Neural progenitor cell (in vitro differentiated cells): ENCODE measurements around the gene ZIM2.

ENCODE experiments used
- CTCF ChIP-seq: fragments of 200-600 bp; sonication (generic); IDR thresholded peaks from 2 replicates; pipeline ENCODE4 v1.5.1; 2017; ENCODE audit warnings: antibody characterized with exemption, mild to moderate bottlenecking
- EZH2 ChIP-seq: fragments of 200-600 bp; sonication (generic); IDR thresholded peaks from 2 replicates; pipeline ENCODE4 v1.6.1; 2017; ENCODE audit warnings: antibody characterized with exemption, mild to moderate bottlenecking, moderate library complexity

- TF ChIP-seq CTCF (no peak), EZH2 (no peak)
These were observed 100.0 kb downstream of the ZIM2 start for GRCh38 chr19:56740501-56740900.
